Lower leg skin (tissue), 4 donors: ENCODE measurements around the gene ME2. TPM values are rescaled to one million over a fixed set of nuclear protein-coding genes. Genes with fewer than 3 reads are reported as not detected.

Experiments
- DNase-seq, 2 donors: peaks; one replicate each; pipeline ENCODE4 v3.0.0-alpha.2; 2019; ENCODE audit warnings: low spot score in 2 of 2
- H3K4me3 ChIP-seq: fragments of 200-600 bp; sonication (generic); 2 replicates; pipeline ENCODE4 v1.5.1; 2017; ENCODE audit warnings: mild to moderate bottlenecking, low read depth; ENCODE audit not compliant: poor library complexity, severe bottlenecking
- CTCF ChIP-seq, 3 donors: fragments of 450-650 bp; IDR thresholded peaks; one replicate each; pipeline ENCODE4 v1.5.1; 2016; ENCODE audit warnings: antibody characterized with exemption in 3 of 3, mild to moderate bottlenecking in 3 of 3, moderate library complexity in 2 of 3
- POLR2A ChIP-seq, 2 donors: fragments of 450-650 bp; IDR thresholded peaks; one replicate each; pipeline ENCODE4 v1.6.1; 2016 to 2017; ENCODE audit warnings: antibody characterized with exemption in 2 of 2, mild to moderate bottlenecking in 1 of 2, moderate library complexity in 1 of 2
- WGBS, 2 donors: methylation state at CpG; one replicate each; pipeline ENCODE4 v1.1.5; 2018; 5-methylcytosine and 5-hydroxymethylcytosine counted together
- intact Hi-C: fragments of 100-400 bp; cut with DNase I; formaldehyde crosslinking; loops from one replicate; pipeline ENCODE4 v1.15.0; 2023; ENCODE audit warnings: low total_unique reads
- total RNA-seq, 4 donors: library from RNA; depleted of rRNA; stranded (reverse); fragments of >200 nt; gene quantifications; one replicate each; pipeline ENCODE4 v1.1.0, GENCODE V29; 2016

Gene ME2
- total RNA-seq, 4 donors from 2014 or later: 10.4 to 25.5 (median 21.4) TPM

GRCh38 chr18:50863840-50864375, 15.0 kb upstream of the ME2 start:
- no peak for DNase-seq
- H3K4me3 ChIP-seq: no peak overlapping the region
- 51 to 55% methylated on average over 4 of the region's 4 CpGs for WGBS, 2 donors
- intact Hi-C loops: no loop called here
- TF ChIP-seq POLR2A (IDR thresholded peaks at IDR 0.05) (no peak), CTCF (IDR thresholded peaks at IDR 0.05) (no peak)

- H3K4me3 ChIP-seq: no peak overlapping the region
- intact Hi-C loops: no loop called here
- DNase-seq: no peak
- TF ChIP-seq POLR2A (IDR thresholded peaks at IDR 0.05) (no peak), CTCF (IDR thresholded peaks at IDR 0.05) (no peak)
These were observed 12.2 kb upstream of the ME2 start for GRCh38 chr18:50866765-50867164.

GRCh38 chr18:50869150-50869549, 9.8 kb upstream of the ME2 start:
- no peak for DNase-seq
- intact Hi-C loops: no loop called here
- TF ChIP-seq POLR2A (IDR thresholded peaks at IDR 0.05): no peak
- TF ChIP-seq CTCF (IDR thresholded peaks at IDR 0.05): no peak
- no peak overlapping the region for H3K4me3 ChIP-seq
- WGBS, 2 donors: 65 to 77% methylated on average over 4 of the region's 4 CpGs

GRCh38 chr18:50870138-50870845, 8.6 kb upstream of the ME2 start:
- intact Hi-C loops: no loop called here
- 50 to 73% methylated on average over 7 of the region's 7 CpGs for WGBS, 2 donors

GRCh38 chr18:50871846-50872245, 7.1 kb upstream of the ME2 start:
- no peak for TF ChIP-seq POLR2A (IDR thresholded peaks at IDR 0.05)
- TF ChIP-seq CTCF (IDR thresholded peaks at IDR 0.05): no peak
- DNase-seq: no peak
- H3K4me3 ChIP-seq: no peak overlapping the region
- WGBS, 2 donors: 58% methylated on average over 3 of the region's 3 CpGs
- intact Hi-C loops: no loop called here

More at GRCh38 chr18:50870138-50870845, 8.6 kb upstream of the ME2 start:
- no peak overlapping the region for H3K4me3 ChIP-seq
- TF ChIP-seq CTCF (IDR thresholded peaks at IDR 0.05) (no peak), POLR2A (IDR thresholded peaks at IDR 0.05) (no peak)
- DNase-seq: peak in 1 of 2 donors; percentile 45
